GM23338 (cell line): ENCODE measurements around the gene KCNMA1.

Experiments
- CTCF ChIP-seq, 2 experiments: fragments of 200-600 bp in 1 of 2; sonication (generic) in 1 of 2; conservative IDR thresholded peaks; 2 replicates each; pipeline versions ENCODE4 v1.5.1 to v1.6.1; 2016 to 2017; ENCODE audit warnings: antibody characterized with exemption in 2 of 2, low read depth in 2 of 2, mild to moderate bottlenecking in 2 of 2, moderate library complexity in 1 of 2
- EZH2 ChIP-seq: fragments of 200-600 bp; sonication (generic); IDR thresholded peaks from one replicate; pipeline ENCODE4 v1.8.0; 2017; ENCODE audit warnings: antibody characterized with exemption, mild to moderate bottlenecking, low read depth; ENCODE audit not compliant: unreplicated experiment

GRCh38 chr10:77482072-77482471 is 155.5 kb downstream of the KCNMA1 start:
- no peak for TF ChIP-seq EZH2
- no peak for TF ChIP-seq CTCF (conservative IDR thresholded peaks at IDR 0.05; ENCODE audit: low read depth in 2 of 2)
